PFSK-1 (cell line): ENCODE measurements around the gene CLSTN1.

Source experiments
- POLR2AphosphoS5 ChIP-seq: IDR thresholded peaks from 2 replicates; pipeline ENCODE4 v1.6.1; 2012; ENCODE audit warnings: low read depth, mild to moderate bottlenecking, control low read depth, low read length, moderate library complexity
- SIN3A ChIP-seq: IDR thresholded peaks from 2 replicates; pipeline ENCODE4 v1.6.1; 2012; ENCODE audit warnings: mild to moderate bottlenecking, low read length, moderate library complexity, borderline replicate concordance; ENCODE audit not compliant: insufficient read depth
- TAF1 ChIP-seq: IDR thresholded peaks from 2 replicates; pipeline ENCODE4 v1.6.1; 2012; ENCODE audit warnings: low read length, control low read depth, borderline replicate concordance; ENCODE audit not compliant: insufficient read depth
- TF ChIP-seq, protein P1 (sequence below), 2 experiments: IDR thresholded peaks; 2 replicates each; pipeline versions ENCODE4 v1.6.1 to v1.8.0; 2011 to 2012; ENCODE audit warnings: low read depth in 2 of 2, low read length in 2 of 2, control low read depth in 1 of 2, inconsistent platforms in 1 of 2, mild to moderate bottlenecking in 1 of 2, moderate library complexity in 1 of 2; ENCODE audit not compliant: insufficient read depth in 1 of 2

DNA sequence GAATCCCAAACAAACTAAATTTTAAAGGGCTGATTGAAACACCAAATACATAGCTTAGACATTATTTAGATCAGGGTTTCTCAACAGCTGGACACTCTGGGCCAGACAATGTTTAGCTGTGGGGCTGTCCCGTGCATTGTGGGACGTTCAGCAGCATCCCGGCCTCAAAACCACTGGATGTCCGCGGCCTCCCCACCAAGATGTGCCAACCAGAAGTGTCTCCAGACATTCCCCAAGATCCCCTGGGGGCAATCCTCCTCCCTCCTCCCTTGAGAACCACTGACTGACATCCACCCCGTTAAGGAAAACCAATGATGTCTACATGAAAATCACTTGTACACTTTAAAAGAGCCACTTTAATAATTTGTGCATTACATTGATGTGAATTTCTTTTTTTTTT, 38.4 kb downstream of the CLSTN1 start:
- TF ChIP-seq SIN3A = no peak
- TF ChIP-seq POLR2AphosphoS5 = no peak
- TF ChIP-seq, protein P1, sequence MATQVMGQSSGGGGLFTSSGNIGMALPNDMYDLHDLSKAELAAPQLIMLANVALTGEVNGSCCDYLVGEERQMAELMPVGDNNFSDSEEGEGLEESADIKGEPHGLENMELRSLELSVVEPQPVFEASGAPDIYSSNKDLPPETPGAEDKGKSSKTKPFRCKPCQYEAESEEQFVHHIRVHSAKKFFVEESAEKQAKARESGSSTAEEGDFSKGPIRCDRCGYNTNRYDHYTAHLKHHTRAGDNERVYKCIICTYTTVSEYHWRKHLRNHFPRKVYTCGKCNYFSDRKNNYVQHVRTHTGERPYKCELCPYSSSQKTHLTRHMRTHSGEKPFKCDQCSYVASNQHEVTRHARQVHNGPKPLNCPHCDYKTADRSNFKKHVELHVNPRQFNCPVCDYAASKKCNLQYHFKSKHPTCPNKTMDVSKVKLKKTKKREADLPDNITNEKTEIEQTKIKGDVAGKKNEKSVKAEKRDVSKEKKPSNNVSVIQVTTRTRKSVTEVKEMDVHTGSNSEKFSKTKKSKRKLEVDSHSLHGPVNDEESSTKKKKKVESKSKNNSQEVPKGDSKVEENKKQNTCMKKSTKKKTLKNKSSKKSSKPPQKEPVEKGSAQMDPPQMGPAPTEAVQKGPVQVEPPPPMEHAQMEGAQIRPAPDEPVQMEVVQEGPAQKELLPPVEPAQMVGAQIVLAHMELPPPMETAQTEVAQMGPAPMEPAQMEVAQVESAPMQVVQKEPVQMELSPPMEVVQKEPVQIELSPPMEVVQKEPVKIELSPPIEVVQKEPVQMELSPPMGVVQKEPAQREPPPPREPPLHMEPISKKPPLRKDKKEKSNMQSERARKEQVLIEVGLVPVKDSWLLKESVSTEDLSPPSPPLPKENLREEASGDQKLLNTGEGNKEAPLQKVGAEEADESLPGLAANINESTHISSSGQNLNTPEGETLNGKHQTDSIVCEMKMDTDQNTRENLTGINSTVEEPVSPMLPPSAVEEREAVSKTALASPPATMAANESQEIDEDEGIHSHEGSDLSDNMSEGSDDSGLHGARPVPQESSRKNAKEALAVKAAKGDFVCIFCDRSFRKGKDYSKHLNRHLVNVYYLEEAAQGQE (IDR thresholded peaks at IDR 0.05; ENCODE audit: insufficient read depth in 1 of 2, low read depth in 2 of 2, low read length in 2 of 2) = no peak
- no peak for TF ChIP-seq TAF1
